SK-N-SH treated with all-trans-retinoic acid at 6 μM for 48 hours (cell line): ENCODE data around the gene CTNNA3.

Experiments
- ARNTL ChIP-seq: fragments of 450-650 bp; formaldehyde crosslinking; IDR thresholded peaks from 2 replicates; pipeline ENCODE4 v1.5.0; 2020; ENCODE audit warnings: low read depth, mild to moderate bottlenecking, moderate library complexity, borderline replicate concordance
- BACH2 ChIP-seq: fragments of 250-450 bp; sonication (Bioruptor Pico); IDR thresholded peaks from 2 replicates; pipeline ENCODE4 v1.9.0; 2021; ENCODE audit warnings: mild to moderate bottlenecking, borderline replicate concordance
- GLIS3 ChIP-seq: fragments of 250-450 bp; sonication (Bioruptor Pico); IDR thresholded peaks from 2 replicates; pipeline ENCODE4 v1.5.0; 2020; ENCODE audit warnings: mild to moderate bottlenecking, moderate library complexity
- POU6F1 ChIP-seq: fragments of 250-450 bp; sonication (Bioruptor Pico); IDR thresholded peaks from 2 replicates; pipeline ENCODE4 v1.8.0; 2021; ENCODE audit warnings: low read depth, mild to moderate bottlenecking, moderate library complexity, borderline replicate concordance
- PPARA ChIP-seq: fragments of 250-450 bp; sonication (Bioruptor Pico); IDR thresholded peaks from 2 replicates; pipeline ENCODE4 v1.5.0; 2020; ENCODE audit warnings: mild to moderate bottlenecking, borderline replicate concordance
- RARB ChIP-seq: fragments of 250-450 bp; sonication (Bioruptor Pico); IDR thresholded peaks from 2 replicates; pipeline ENCODE4 v1.8.0; 2021; ENCODE audit warnings: mild to moderate bottlenecking, moderate library complexity
- SNAI2 ChIP-seq: fragments of 250-450 bp; sonication (Bioruptor Pico); IDR thresholded peaks from 2 replicates; pipeline ENCODE4 v1.5.0; 2020; ENCODE audit warnings: mild to moderate bottlenecking, moderate library complexity
- ZFP30 ChIP-seq: fragments of 450-650 bp; formaldehyde crosslinking; IDR thresholded peaks from 2 replicates; pipeline ENCODE4 v1.5.0; 2022; ENCODE audit warnings: mild to moderate bottlenecking, moderate library complexity
- ZNF8 ChIP-seq: fragments of 450-650 bp; formaldehyde crosslinking; IDR thresholded peaks from 2 replicates; pipeline ENCODE4 v1.5.0; 2020; ENCODE audit warnings: mild to moderate bottlenecking, moderate library complexity

DNA sequence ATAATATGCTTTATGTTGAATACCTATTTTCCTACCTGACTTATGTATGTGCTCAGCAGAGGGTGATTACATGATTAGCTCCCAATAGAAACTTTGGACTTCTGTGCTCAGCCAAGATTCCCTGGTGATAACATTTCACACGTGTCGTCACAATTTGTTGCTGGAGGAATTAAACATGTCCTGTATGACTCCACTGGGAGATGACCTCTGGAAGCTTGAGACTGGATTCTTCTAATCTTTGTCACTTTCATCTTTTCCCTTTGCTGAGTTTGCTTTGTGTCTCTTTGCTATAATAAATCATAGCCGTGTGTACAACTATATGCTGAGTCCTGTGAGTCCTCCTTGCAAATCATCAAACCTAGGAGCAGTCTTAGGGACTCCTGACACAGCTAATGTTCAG is 891.0 kb downstream of the CTNNA3 start:
- TF ChIP-seq RARB (CRISPR knock-in tag) (no peak), ZNF8 (CRISPR knock-in tag) (no peak), PPARA (CRISPR knock-in tag) (no peak), BACH2 (CRISPR knock-in tag) (no peak), SNAI2 (no peak), ARNTL (CRISPR knock-in tag) (no peak), POU6F1 (CRISPR knock-in tag) (no peak), GLIS3 (CRISPR knock-in tag) (no peak), ZFP30 (CRISPR knock-in tag) (no peak)
